WTC11 (cell line): ENCODE data around the gene SEC14L6.

Source experiments
- CREM ChIP-seq: sonication (generic); formaldehyde crosslinking; IDR thresholded peaks from 2 replicates; pipeline ENCODE4 v1.8.1; 2022; ENCODE audit warnings: mild to moderate bottlenecking, missing genetic modification reagents, moderate library complexity
- CTCF ChIP-seq: fragments of 200-600 bp; IDR thresholded peaks from 2 replicates; pipeline ENCODE4 v1.8.0; 2022; ENCODE audit warnings: antibody characterized with exemption
- E2F1 ChIP-seq: sonication (generic); formaldehyde crosslinking; IDR thresholded peaks from 2 replicates; pipeline ENCODE4 v1.8.0; 2022; ENCODE audit warnings: mild to moderate bottlenecking, missing genetic modification reagents
- JUN ChIP-seq: sonication (generic); formaldehyde crosslinking; IDR thresholded peaks from 2 replicates; pipeline ENCODE4 v1.8.0; 2023; ENCODE audit warnings: mild to moderate bottlenecking, missing genetic modification reagents
- MAX ChIP-seq: sonication (generic); formaldehyde crosslinking; IDR thresholded peaks from 2 replicates; pipeline ENCODE4 v1.8.0; 2022; ENCODE audit warnings: mild to moderate bottlenecking, missing genetic modification reagents
- SP1 ChIP-seq: sonication (generic); formaldehyde crosslinking; conservative IDR thresholded peaks from 2 replicates; pipeline ENCODE4 v1.8.1; 2022; ENCODE audit warnings: missing genetic modification reagents
- STAT6 ChIP-seq: sonication (generic); formaldehyde crosslinking; conservative IDR thresholded peaks from 2 replicates; pipeline ENCODE4 v1.8.1; 2023; ENCODE audit warnings: mild to moderate bottlenecking, low read depth, missing genetic modification reagents, moderate library complexity
- TCF7 ChIP-seq: sonication (generic); formaldehyde crosslinking; IDR thresholded peaks from 2 replicates; pipeline ENCODE4 v1.8.0; 2022; ENCODE audit warnings: mild to moderate bottlenecking, low read depth, missing genetic modification reagents, moderate library complexity
- USF2 ChIP-seq: sonication (generic); formaldehyde crosslinking; IDR thresholded peaks from 2 replicates; pipeline ENCODE4 v1.8.1; 2023; ENCODE audit warnings: mild to moderate bottlenecking, missing genetic modification reagents, moderate library complexity
- ZBTB21 ChIP-seq: sonication (generic); formaldehyde crosslinking; IDR thresholded peaks from 2 replicates; pipeline ENCODE4 v1.8.1; 2023; ENCODE audit warnings: mild to moderate bottlenecking, missing genetic modification reagents, borderline replicate concordance
- ZNF121 ChIP-seq: sonication (generic); formaldehyde crosslinking; IDR thresholded peaks from 2 replicates; pipeline ENCODE4 v1.8.0; 2023; ENCODE audit warnings: missing genetic modification reagents
- ZNF281 ChIP-seq: sonication (generic); formaldehyde crosslinking; IDR thresholded peaks from 2 replicates; pipeline ENCODE4 v1.8.0; 2023; ENCODE audit warnings: mild to moderate bottlenecking, missing genetic modification reagents
- ZNF425 ChIP-seq: fragments of 250-450 bp; sonication (Bioruptor Pico); conservative IDR thresholded peaks from 2 replicates; pipeline ENCODE4 v1.9.0; 2021; ENCODE audit warnings: mild to moderate bottlenecking

- TF ChIP-seq CTCF (no peak), SP1 (no peak), CREM (CRISPR knock-in tag) (no peak), JUN (CRISPR knock-in tag) (no peak), MAX (CRISPR knock-in tag) (no peak), ZNF121 (CRISPR knock-in tag) (no peak), ZNF281 (CRISPR knock-in tag) (no peak), TCF7 (CRISPR knock-in tag) (no peak), USF2 (CRISPR knock-in tag) (no peak), ZBTB21 (no peak), ZNF425 (CRISPR knock-in tag) (no peak), E2F1 (CRISPR knock-in tag) (no peak), STAT6 (CRISPR knock-in tag) (no peak)
Measured at GRCh38 chr22:30572840-30573593, 26.5 kb upstream of the SEC14L6 start.
